Ovary (tissue), 3 donors: Measurements from ENCODE around the gene OSBPL9.

Source experiments
- POLR2A ChIP-seq: fragments of 450-650 bp; IDR thresholded peaks from one replicate; pipeline ENCODE4 v1.6.1; 2017; ENCODE audit warnings: antibody characterized with exemption, mild to moderate bottlenecking, moderate library complexity
- TF ChIP-seq, protein P1 (sequence below), 3 donors: fragments of 450-650 bp in 2 of 3; fragments of 200-600 bp in 1 of 3; IDR thresholded peaks; one replicate each; pipeline versions ENCODE4 v1.5.1 to v1.8.0; 2016 to 2022; ENCODE audit warnings: antibody characterized with exemption in 3 of 3, mild to moderate bottlenecking in 1 of 3
- donor health status: DM: no; HTN: no; CAD: no.

DNA sequence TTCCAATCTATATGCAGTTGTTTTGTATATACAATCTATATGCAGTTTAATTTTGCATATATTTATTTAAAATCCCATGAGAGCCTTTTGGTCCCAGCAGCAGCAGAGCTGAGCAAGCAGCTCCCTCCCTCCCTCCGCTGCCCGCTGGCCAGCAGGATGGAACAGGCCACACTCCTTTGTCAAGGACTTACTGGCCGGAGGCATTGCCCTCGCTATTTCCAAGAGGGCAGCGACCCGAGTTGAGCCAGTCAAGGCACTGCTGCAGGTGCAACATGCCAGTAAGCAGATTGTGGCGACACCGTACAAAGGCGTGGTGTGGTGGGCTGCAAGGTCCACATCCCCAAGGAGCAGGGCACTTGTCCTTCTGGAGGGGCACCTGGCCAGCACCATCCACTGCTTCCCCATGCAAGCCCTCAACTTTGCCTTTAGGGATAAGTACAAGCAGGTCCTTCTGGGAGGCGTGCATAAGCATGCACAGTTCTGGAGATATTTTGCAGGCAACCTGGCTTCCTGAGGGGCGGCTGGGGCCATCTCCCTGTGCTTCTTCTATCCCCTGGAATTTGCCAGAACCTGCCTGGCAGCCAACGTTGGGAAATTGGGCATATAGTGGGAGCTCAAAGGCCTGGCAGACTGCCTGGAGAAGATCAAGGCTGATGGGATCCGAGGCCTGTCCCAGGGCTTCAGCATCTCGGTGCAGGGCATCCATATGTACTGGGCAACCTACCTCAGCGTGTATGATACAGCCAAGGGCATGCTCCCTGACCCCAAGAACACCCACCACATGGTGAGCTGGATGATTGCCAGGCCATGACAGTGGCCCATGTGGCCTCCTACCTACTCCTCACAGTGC, 92.2 kb downstream of the OSBPL9 start:
- TF ChIP-seq, protein P1, sequence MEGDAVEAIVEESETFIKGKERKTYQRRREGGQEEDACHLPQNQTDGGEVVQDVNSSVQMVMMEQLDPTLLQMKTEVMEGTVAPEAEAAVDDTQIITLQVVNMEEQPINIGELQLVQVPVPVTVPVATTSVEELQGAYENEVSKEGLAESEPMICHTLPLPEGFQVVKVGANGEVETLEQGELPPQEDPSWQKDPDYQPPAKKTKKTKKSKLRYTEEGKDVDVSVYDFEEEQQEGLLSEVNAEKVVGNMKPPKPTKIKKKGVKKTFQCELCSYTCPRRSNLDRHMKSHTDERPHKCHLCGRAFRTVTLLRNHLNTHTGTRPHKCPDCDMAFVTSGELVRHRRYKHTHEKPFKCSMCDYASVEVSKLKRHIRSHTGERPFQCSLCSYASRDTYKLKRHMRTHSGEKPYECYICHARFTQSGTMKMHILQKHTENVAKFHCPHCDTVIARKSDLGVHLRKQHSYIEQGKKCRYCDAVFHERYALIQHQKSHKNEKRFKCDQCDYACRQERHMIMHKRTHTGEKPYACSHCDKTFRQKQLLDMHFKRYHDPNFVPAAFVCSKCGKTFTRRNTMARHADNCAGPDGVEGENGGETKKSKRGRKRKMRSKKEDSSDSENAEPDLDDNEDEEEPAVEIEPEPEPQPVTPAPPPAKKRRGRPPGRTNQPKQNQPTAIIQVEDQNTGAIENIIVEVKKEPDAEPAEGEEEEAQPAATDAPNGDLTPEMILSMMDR (IDR thresholded peaks at IDR 0.05): no peak
- no peak for TF ChIP-seq POLR2A
